OCI-LY3 (cell line): ENCODE results near the gene CTDSPL.

Experiments used
- EZH2phosphoT487 ChIP-seq: fragments of 200-600 bp; shearing (Covaris generic); IDR thresholded peaks from 2 replicates; pipeline ENCODE4 v1.6.1; 2018; ENCODE audit warnings: antibody characterized with exemption, mixed run types, low read depth
- TF ChIP-seq, protein P1 (sequence below): fragments of 200-600, 300-600 bp; sonication (generic); IDR thresholded peaks from 2 replicates; pipeline ENCODE4 v1.5.1; 2014; ENCODE audit warnings: antibody characterized with exemption, low read length, low read depth

DNA sequence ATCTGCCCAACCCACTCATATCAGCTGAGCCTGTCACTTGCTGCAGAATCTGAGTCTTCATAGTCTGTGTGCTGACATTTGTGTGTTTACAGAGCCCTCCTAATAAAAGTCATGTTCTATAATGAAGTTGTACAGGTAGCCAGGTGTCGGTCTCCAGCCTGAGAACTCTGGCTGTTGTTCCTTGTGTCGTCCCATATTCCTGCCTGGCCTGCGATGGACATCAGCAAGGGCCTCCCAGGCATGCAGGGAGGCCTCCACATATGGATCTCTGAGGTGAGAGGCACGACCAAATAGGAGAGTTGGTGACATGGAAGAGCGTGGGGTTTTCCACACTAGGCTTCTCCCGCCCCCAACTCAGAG, 131.8 kb downstream of the CTDSPL start:
- TF ChIP-seq, protein P1, sequence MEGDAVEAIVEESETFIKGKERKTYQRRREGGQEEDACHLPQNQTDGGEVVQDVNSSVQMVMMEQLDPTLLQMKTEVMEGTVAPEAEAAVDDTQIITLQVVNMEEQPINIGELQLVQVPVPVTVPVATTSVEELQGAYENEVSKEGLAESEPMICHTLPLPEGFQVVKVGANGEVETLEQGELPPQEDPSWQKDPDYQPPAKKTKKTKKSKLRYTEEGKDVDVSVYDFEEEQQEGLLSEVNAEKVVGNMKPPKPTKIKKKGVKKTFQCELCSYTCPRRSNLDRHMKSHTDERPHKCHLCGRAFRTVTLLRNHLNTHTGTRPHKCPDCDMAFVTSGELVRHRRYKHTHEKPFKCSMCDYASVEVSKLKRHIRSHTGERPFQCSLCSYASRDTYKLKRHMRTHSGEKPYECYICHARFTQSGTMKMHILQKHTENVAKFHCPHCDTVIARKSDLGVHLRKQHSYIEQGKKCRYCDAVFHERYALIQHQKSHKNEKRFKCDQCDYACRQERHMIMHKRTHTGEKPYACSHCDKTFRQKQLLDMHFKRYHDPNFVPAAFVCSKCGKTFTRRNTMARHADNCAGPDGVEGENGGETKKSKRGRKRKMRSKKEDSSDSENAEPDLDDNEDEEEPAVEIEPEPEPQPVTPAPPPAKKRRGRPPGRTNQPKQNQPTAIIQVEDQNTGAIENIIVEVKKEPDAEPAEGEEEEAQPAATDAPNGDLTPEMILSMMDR, result no peak
- no peak for TF ChIP-seq EZH2phosphoT487
